Left lung (tissue), 10 donors: ENCODE data around the gene CAMTA1. TPM values are rescaled to one million over a fixed set of nuclear protein-coding genes. Genes with fewer than 3 reads are reported as not detected.

Experiments used
- ATAC-seq: fragments of 200-7000 bp; cut with Tn5 transposase; one replicate; pipeline ENCODE4 v1.9.1; 2020; ENCODE audit warnings: moderate library complexity
- DNase-seq, 4 donors: peaks; one replicate each; pipeline ENCODE4 v3.0.0-alpha.2; 2013 to 2020
- H3K27ac ChIP-seq, 2 donors: fragments of 200-600 bp; sonication (generic) in 1 of 2; one replicate each; pipeline versions ENCODE4 v1.5.0 to v1.8.0; 2020 to 2021
- H3K27me3 ChIP-seq, 2 donors: fragments of 200-600 bp; sonication (generic) in 1 of 2; one replicate each; pipeline versions ENCODE4 v1.5.0 to v1.8.0; 2020 to 2021
- H3K36me3 ChIP-seq, 2 donors: fragments of 200-600 bp; sonication (generic) in 1 of 2; one replicate each; pipeline versions ENCODE4 v1.5.0 to v1.8.0; 2020 to 2021
- H3K4me1 ChIP-seq, 2 donors: fragments of 200-600 bp; one replicate each; pipeline ENCODE4 v1.8.0; 2021
- H3K4me3 ChIP-seq, 2 donors: fragments of 200-600 bp; sonication (generic) in 1 of 2; one replicate each; pipeline versions ENCODE4 v1.5.0 to v1.8.0; 2020 to 2021; ENCODE audit warnings: mild to moderate bottlenecking in 1 of 2
- H3K9me3 ChIP-seq, 2 donors: fragments of 200-600 bp; sonication (generic) in 1 of 2; one replicate each; pipeline versions ENCODE4 v1.5.0 to v1.8.0; 2020 to 2021
- intact Hi-C, 2 donors: fragments of 100-400 bp; cut with DNase I; formaldehyde crosslinking; loops; one replicate each; pipeline versions ENCODE4 v1.11.2 to v1.14.2; 2022
- polyA plus RNA-seq, 6 donors: library from polyadenylated mRNA; unstranded; fragments of 120-200 nt; gene quantifications; one replicate each; pipeline ENCODE4 v1.2.1, GENCODE V29; 2013; ENCODE audit not compliant: insufficient read length in 6 of 6
- total RNA-seq, 2 donors: library from RNA; stranded (reverse); fragmentation: NEBNext Ultra II Directional; extraction: Animal tissue kit (Norgen Biotek cat#: 25700); gene quantifications; one replicate each; pipeline ENCODE4 v1.2.1, GENCODE V29; 2021
- TF ChIP-seq, protein P1 (sequence below), 2 donors: fragments of 200-600 bp; sonication (generic) in 1 of 2; IDR thresholded peaks; one replicate each; pipeline versions ENCODE4 v1.5.0 to v1.8.0; 2021; ENCODE audit warnings: antibody characterized with exemption in 2 of 2
- donor health status: DM: no; HTN: yes; CAD: no.
- donor health status: DM: no; HTN: no; CAD: no.

CAMTA1 gene
- total and polyA plus RNA-seq, 8 donors, result 42.7 to 69.1 (median 49.4) TPM

DNA sequence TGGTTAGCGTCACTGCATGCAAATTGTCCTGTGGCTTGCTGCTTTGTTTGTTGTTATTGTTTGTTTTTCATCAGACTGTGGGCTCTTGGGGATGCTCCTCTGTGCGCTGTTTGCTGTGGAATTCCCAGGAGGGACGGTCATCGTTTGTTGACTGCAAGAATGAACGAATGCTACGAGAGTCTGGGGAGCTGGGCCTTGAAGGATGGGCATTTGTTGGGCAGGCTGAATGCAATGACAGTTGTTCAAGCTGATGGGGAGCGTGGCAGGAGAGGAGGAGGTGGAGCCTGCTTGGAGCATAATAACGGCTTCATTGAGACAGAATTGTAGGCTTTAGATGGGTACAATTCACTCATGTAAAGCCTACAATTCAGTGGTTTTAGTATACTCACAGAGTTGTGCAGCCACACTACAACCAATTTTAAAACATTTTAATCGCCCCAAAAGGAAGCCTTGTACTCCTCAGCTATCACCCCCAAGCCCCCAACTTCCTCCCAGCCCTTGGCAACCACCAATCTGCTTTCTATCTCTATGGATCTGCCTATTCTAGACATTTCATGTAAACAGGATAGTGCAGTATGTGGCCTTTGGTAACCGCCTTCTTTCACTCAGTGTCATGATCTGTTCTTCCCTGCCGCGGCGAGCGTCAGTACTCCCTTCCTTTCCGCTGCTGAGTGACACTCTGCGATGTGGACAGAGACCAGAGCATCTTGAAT, 190.2 kb downstream of the CAMTA1 start:
- TF ChIP-seq, protein P1, sequence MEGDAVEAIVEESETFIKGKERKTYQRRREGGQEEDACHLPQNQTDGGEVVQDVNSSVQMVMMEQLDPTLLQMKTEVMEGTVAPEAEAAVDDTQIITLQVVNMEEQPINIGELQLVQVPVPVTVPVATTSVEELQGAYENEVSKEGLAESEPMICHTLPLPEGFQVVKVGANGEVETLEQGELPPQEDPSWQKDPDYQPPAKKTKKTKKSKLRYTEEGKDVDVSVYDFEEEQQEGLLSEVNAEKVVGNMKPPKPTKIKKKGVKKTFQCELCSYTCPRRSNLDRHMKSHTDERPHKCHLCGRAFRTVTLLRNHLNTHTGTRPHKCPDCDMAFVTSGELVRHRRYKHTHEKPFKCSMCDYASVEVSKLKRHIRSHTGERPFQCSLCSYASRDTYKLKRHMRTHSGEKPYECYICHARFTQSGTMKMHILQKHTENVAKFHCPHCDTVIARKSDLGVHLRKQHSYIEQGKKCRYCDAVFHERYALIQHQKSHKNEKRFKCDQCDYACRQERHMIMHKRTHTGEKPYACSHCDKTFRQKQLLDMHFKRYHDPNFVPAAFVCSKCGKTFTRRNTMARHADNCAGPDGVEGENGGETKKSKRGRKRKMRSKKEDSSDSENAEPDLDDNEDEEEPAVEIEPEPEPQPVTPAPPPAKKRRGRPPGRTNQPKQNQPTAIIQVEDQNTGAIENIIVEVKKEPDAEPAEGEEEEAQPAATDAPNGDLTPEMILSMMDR (IDR thresholded peaks at IDR 0.05), result no peak
- H3K27me3 ChIP-seq, result no peaks in the 10 kb centered on the region
- H3K9me3 ChIP-seq, result no peaks in the 10 kb centered on the region
- intact Hi-C loops, result no loop called here
- no peaks in the 10 kb centered on the region for H3K4me1 ChIP-seq
- H3K36me3 ChIP-seq, result no peaks in the 10 kb centered on the region
- DNase-seq, result no peak
- no peak overlapping the region for H3K4me3 ChIP-seq
- no peak overlapping the region for H3K27ac ChIP-seq
- no peak for ATAC-seq

- Histone ChIP-seq H3K27ac (no peak overlapping the region), H3K9me3 (no peaks in the 10 kb centered on the region), H3K4me1 (no peaks in the 10 kb centered on the region), H3K36me3 (no peaks in the 10 kb centered on the region), H3K27me3 (no peaks in the 10 kb centered on the region), H3K4me3 (no peak overlapping the region)
- DNase-seq (no peak), ATAC-seq (no peak)
- TF ChIP-seq, protein P1 (IDR thresholded peaks at IDR 0.05), result no peak
- intact Hi-C loops, result no loop called here
Observed at GRCh38 chr1:6976044-6976375, 190.8 kb downstream of the CAMTA1 start.

GRCh38 chr1:6979003-6979613, 193.9 kb downstream of the CAMTA1 start:
- Histone ChIP-seq H3K27me3 (no peaks in the 10 kb centered on the region), H3K9me3 (no peaks in the 10 kb centered on the region), H3K4me3 (no peak overlapping the region), H3K27ac (no peak overlapping the region), H3K4me1 (no peaks in the 10 kb centered on the region), H3K36me3 (no peaks in the 10 kb centered on the region)
- TF ChIP-seq, protein P1 (IDR thresholded peaks at IDR 0.05), result no peak
- DNase-seq (no peak), ATAC-seq (no peak)
- intact Hi-C loops, result no loop called here

DNA sequence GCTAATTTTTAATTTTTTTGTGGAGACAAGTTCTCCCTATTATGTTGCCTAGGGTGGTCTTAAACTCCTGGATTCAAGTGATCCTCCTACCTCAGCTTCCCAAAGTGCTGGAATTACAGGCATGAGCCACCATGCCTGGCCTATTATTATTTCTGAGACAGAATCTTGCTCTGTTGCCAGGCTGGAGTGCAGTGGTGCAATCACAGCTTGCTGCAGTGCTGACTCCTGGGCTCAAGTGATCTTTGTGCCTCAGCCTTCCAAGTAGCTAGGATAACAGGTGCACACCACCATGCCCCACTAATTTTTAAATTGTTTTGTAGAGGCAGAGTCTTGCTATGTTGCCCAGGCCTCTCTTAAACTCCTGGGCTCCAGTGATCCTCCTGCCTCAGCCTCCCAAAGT, 196.3 kb downstream of the CAMTA1 start:
- Histone ChIP-seq H3K36me3 (no peaks in the 10 kb centered on the region), H3K9me3 (no peaks in the 10 kb centered on the region), H3K27ac (no peak overlapping the region), H3K27me3 (no peaks in the 10 kb centered on the region), H3K4me3 (no peak overlapping the region), H3K4me1 (no peaks in the 10 kb centered on the region)
- ATAC-seq (no peak), DNase-seq (no peak)
- TF ChIP-seq, protein P1 (IDR thresholded peaks at IDR 0.05), result no peak
- intact Hi-C loops, result no loop called here

DNA sequence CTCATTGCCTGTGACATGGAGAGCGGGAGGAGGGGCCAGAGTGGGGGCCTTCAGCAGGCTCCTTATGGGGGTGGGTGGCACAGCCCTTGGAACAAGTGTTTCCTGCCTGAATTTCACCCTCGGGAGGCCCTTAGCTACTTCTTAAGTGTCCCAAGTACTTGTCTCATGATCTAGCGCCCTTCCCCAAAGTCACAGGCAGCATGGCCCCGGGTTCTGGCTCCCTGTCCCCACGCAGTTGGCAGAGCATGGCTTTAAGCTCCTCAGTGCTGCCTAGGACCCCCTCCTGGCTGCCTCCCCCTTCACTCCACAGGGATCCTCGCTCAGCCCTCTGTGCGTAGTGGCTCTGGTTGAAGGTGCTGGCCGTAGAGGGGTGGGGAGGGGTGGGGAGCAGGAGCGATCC, 197.2 kb downstream of the CAMTA1 start:
- Histone ChIP-seq H3K36me3 (no peaks in the 10 kb centered on the region), H3K4me1 (no peaks in the 10 kb centered on the region), H3K27ac (no peak overlapping the region), H3K27me3 (peaks cover 0 to under 1% of the 10 kb centered on the region in 2 donors), H3K9me3 (no peaks in the 10 kb centered on the region), H3K4me3 (no peak overlapping the region)
- ATAC-seq, result no peak
- intact Hi-C loops, result no loop called here
- TF ChIP-seq, protein P1 (IDR thresholded peaks at IDR 0.05), result no peak
- DNase-seq, result no peak
